Stimulated activated CD8-positive, alpha-beta memory T cell treated with anti-CD3 and anti-CD28 coated beads, Interleukin-12 subunit alpha, Interleukin-12 subunit beta, amount 100 ng/mL, for 4 hours (primary cell): ENCODE measurements around the gene JUN.
"Not testable (repeated sequence)": the region's sequence is repeated elsewhere in the genome, so short reads cannot be mapped to it uniquely, and the experiment has no call there.

ENCODE experiments used
- DNase-seq: peaks from one replicate; pipeline ENCODE4 v3.0.0-alpha.2; 2020; ENCODE audit warnings: low read depth

Gene JUN

GRCh38 chr1:58808077-58808476 is 24.2 kb upstream of the JUN start:
- DNase-seq = no peak

GRCh38 chr1:58805716-58806571 is 22.1 kb upstream of the JUN start:
- DNase-seq = no peak

- DNase-seq = no peak
Measured at GRCh38 chr1:58804853-58805565, 21.2 kb upstream of the JUN start.

GRCh38 chr1:58803858-58804257 is 20.0 kb upstream of the JUN start:
- no peak for DNase-seq

DNA sequence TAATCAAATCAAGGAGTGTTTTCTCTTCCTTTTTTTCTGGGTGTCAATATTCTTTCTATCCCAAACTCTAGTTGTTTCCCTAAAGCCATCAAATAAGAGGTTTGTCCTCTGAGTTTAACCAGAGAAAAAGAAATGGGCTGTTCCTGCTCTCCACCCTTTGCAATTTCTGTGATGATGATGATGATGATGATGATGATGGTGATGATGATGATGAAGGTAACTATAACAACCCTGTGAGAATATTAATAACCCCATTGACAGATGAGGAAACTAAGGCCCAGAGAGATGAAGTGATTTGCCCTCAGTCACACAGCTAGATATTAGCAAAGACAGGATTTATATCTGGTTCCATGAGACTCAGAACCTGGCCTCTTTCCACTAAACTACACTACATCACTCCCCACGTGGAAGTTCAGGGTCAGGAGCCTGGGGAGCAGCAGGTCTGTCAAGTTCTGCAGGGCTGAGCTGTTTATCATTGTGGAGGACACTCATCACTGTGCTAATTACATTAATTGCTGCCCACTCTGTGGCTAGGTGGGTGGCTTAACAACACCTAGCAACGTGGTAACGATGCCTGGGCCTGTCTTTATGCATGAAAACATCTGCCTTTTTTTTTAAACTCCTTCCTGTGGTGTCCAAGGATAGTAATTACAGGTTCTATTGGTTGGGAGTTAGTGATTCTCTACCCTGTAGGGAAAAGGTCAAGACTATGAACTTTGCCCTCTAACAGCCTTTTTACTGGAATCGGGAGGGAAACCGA is 19.0 kb upstream of the JUN start:
- DNase-seq = no peak

DNA sequence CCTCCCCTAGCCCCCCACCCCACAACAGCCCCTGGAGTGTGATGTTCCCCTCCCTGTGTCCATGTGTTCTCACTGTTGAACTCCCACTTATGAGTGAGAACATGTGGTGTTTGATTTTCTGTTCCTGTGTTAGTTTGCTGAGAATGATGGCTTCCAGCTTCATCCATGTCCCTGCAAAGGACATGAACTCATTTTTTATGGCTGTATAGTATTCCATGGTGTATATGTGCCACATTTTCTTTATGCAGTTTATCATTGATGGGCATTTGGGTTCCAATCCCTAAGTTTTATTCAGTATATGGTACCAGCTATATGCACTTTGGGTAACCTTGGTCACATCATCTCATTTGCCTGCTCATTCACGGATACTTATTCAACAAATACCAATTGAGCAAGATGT is 17.4 kb upstream of the JUN start:
- DNase-seq = not testable (repeated sequence)

GRCh38 chr1:58799650-58800049 is 15.8 kb upstream of the JUN start:
- DNase-seq = no peak

GRCh38 chr1:58798910-58799442 is 15.1 kb upstream of the JUN start:
- DNase-seq = no peak

- no peak for DNase-seq
Measured at GRCh38 chr1:58796416-58796815, 12.6 kb upstream of the JUN start.

GRCh38 chr1:58794585-58794984 is 10.7 kb upstream of the JUN start:
- no peak for DNase-seq

- no peak for DNase-seq
Measured at GRCh38 chr1:58792846-58793245, 9.0 kb upstream of the JUN start.

DNA sequence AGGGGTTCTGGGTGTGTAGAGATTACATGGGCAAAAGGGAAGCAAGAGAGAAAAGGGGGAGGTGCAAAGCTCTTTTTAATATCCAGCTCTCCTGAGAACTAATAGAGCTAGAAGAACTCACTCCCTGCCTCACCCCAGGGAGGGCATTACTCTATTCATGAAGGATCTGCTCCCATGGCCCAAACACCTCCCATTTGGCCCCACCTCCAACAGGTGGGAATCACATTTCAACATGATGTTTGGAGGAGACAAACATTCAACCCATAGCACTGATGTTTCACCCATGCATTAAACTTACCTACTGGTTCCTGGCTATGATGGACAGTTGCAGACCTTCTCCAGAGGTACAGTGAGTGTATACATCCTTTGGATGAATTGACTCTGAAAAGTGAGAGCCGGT is 7.3 kb upstream of the JUN start:
- no peak for DNase-seq

GRCh38 chr1:58789996-58790660 is 6.3 kb upstream of the JUN start:
- no peak for DNase-seq

GRCh38 chr1:58789322-58789856 is 5.5 kb upstream of the JUN start:
- DNase-seq = no peak

- DNase-seq = no peak
Measured at GRCh38 chr1:58788259-58788658, 4.4 kb upstream of the JUN start.

DNA sequence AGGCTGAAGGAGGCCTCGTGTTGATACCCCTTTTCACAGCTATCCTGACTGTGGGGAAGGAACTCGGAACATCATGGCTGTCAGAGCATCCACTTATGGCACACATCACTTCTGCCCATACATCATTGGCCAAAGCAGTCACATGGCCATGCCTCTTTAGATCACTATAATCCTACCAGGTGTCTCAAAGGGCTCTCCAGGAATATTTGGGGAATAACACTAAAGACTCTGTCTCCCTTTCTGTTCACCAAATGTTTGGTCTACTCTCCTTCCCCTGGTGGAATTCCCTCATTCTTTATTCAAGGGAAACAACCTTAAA is 3.0 kb upstream of the JUN start:
- no peak for DNase-seq

DNA sequence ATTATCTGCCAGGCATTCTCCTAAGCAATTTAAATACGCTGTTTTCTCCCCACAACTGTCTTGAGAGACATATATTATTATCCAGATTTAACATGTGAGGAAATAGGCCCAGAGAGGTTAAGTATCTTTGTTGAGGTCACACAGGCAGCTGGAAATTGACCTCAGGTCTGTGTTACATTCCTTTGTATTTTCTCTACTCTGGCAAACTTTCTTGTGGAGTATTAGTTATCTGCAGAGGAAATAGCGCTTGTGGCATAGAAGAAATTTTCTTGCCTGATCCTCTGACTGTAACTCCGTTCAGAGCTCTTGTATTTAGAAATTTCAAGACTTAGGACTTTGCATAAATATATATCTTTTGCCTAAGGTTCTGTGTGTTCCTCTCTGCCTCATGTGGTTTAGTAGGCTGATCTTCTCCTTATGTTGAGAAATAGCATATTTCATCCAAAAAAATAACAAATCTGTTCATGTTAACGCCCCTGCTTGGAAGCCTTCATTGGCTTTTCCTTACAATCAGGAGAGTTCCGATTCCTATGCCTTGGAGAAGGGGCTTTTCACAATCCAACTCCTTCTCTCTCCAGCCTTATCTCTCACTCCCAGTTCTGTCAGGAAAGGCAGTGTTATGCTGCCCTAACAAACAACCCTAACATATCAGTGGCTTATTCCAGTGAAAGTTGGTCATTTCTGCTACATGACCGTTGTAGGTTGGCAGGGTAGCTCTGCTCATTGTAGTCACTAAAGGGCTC is 2.5 kb upstream of the JUN start:
- no peak for DNase-seq

GRCh38 chr1:58785442-58786058 is 1.7 kb upstream of the JUN start:
- DNase-seq = no peak

DNA sequence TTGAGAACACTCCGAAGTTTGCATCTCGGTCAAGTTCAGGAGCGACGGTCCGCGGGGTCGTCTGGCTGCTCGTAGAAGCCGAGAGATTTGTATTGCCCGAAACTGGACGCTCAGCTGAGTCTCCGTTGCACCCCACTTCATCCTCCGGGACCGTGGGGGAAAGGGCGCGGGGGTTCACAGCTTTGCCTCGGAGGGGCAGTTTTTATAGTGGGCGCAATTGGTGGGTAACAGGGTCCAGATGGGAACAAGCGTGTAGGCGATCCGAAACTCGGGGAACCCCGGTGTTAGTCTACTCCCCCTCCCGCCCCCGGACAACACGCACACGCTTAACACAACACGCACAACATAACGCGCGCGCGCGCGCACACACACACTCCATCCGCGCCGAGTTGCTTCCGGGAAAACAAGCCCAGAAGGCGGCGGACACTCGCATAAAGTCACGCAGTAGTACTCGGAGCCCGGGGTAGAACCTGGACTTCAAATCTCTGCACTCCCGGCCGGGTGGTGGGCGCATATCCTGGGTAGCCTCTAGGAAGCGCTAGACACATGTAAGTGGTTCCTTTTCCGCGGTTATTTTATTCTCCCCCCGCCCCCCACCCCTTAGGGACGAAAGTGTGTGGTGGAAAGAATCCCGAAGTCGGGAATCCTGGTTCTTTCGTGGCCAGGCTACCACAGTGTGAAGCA is 1.1 kb upstream of the JUN start:
- DNase-seq = peak; percentile 72
